Central memory CD8-positive, alpha-beta T cell (primary cell): ENCODE measurements around the gene RECQL5.
A peak's percentile ranks its signal among the peaks of the same experiment; 100 is the strongest.
"Not testable (repeated sequence)": the region's sequence is repeated elsewhere in the genome, so short reads cannot be mapped to it uniquely, and the experiment has no call there.

Experiments
- ATAC-seq: fragments of 150-1000 bp; cut with Tn5 transposase; replicated peaks from 2 replicates; pipeline ENCODE4 v1.10.0; 2022; ENCODE audit warnings: mild to moderate bottlenecking, moderate FRiP score, moderate number of reproducible peaks; ENCODE audit not compliant: poor library complexity, severe bottlenecking; ENCODE audit errors: extremely low read depth
- DNase-seq, 2 donors: peaks; one replicate each; pipeline ENCODE4 v3.0.0; 2021; ENCODE audit warnings: low spot score in 2 of 2
- H3K27ac Mint-ChIP-seq: one replicate; pipeline ENCODE4 v1.8.0; 2022; ENCODE audit warnings: low read depth, mild to moderate bottlenecking, moderate library complexity, mixed read lengths
- H3K27me3 Mint-ChIP-seq: one replicate; pipeline ENCODE4 v1.8.0; 2022; ENCODE audit warnings: mixed read lengths
- H3K36me3 Mint-ChIP-seq: one replicate; pipeline ENCODE4 v1.8.0; 2022; ENCODE audit warnings: mild to moderate bottlenecking, moderate library complexity, mixed read lengths; ENCODE audit not compliant: insufficient read depth
- H3K4me1 Mint-ChIP-seq: one replicate; pipeline ENCODE4 v1.8.0; 2022; ENCODE audit warnings: mixed read lengths
- H3K4me3 Mint-ChIP-seq: one replicate; pipeline ENCODE4 v1.8.0; 2022; ENCODE audit warnings: mild to moderate bottlenecking, moderate library complexity, mixed read lengths
- H3K9me3 Mint-ChIP-seq: one replicate; pipeline ENCODE4 v1.8.0; 2022; ENCODE audit warnings: mixed read lengths

RECQL5 gene

GRCh38 chr17:75595920-75596313, 71.0 kb downstream of the RECQL5 start:
- no peak overlapping the region for H3K27ac Mint-ChIP-seq
- H3K4me3 Mint-ChIP-seq, result no peak overlapping the region
- H3K27me3 Mint-ChIP-seq, result no peaks in the 10 kb centered on the region
- DNase-seq, result no peak
- ATAC-seq, result no peak
- no peaks in the 10 kb centered on the region for H3K9me3 Mint-ChIP-seq
- H3K4me1 Mint-ChIP-seq, result peaks cover 5% of the 10 kb centered on the region
- peaks cover 3% of the 10 kb centered on the region for H3K36me3 Mint-ChIP-seq

GRCh38 chr17:75595284-75595919, 71.6 kb downstream of the RECQL5 start:
- peaks cover 10% of the 10 kb centered on the region for H3K4me1 Mint-ChIP-seq
- no peak overlapping the region for H3K4me3 Mint-ChIP-seq
- H3K36me3 Mint-ChIP-seq, result peaks cover 4% of the 10 kb centered on the region
- H3K9me3 Mint-ChIP-seq, result no peaks in the 10 kb centered on the region
- DNase-seq (no peak), ATAC-seq (no peak)
- no peaks in the 10 kb centered on the region for H3K27me3 Mint-ChIP-seq
- peak overlapping the region; percentile 44 for H3K27ac Mint-ChIP-seq

DNA sequence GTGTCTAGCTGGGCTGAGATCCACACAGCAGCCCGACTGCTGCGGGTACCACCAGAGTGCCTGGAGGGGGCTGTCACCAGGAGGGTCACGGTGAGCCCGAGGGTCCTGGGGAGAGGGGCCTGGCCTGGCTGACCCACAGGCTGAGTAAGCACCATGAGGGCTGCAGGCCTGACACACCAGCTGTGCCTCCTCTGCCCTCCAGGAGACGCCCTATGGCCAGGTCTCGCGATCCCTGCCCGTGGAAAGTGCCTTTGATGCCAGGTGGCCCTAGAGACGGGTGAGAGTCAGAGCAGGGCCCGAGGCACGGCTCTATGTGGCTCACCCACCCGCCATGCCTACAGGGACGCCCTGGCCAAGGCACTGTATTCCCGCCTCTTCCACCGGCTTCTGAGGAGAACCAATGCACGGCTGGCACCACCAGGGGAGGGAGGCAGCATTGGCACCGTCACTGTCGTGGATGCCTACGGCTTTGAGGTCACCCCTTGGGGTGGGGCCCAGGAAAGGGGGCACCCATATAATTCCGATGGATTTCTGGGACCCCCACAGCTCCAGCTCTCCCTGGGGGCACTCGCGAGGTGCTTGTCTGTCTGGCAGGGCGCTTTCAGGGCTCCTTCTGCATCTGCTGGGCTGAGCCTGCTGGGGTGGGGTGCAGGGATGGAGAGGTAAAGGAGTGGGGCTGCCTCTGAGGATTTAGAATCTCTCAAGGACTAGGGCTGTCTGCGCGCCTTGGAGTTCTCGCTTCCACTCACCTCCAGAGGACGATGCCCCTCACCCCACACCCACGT, 72.3 kb downstream of the RECQL5 start:
- ATAC-seq (no peak), DNase-seq (no peak)
- H3K4me3 Mint-ChIP-seq, result no peak overlapping the region
- no peaks in the 10 kb centered on the region for H3K9me3 Mint-ChIP-seq
- H3K27me3 Mint-ChIP-seq, result no peaks in the 10 kb centered on the region
- H3K36me3 Mint-ChIP-seq, result peaks cover 4% of the 10 kb centered on the region
- H3K4me1 Mint-ChIP-seq, result peaks cover 14% of the 10 kb centered on the region
- peak overlapping the region; percentile 44 for H3K27ac Mint-ChIP-seq

DNA sequence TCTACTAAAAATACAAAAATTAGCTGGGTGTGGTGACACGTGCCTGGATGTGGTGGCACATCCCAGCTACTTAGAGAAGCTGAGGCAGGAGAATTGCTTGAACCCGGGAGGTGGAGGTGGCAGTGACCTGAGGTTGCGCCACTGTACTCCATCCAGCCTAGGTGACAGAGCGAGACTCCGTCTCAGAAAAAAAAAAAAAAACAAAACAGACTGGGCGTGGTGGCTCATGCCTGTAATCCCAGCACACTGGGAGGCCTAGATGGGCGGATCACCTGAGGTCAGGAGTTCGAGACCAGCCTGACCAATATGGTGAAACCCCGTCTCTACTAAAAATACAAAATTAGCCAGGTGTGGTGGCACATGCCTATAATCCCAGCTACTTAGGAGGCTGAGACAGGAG, 73.5 kb downstream of the RECQL5 start:
- not testable (repeated sequence) for H3K27ac Mint-ChIP-seq, H3K4me3 Mint-ChIP-seq, ATAC-seq, H3K36me3 Mint-ChIP-seq, H3K27me3 Mint-ChIP-seq, H3K9me3 Mint-ChIP-seq, DNase-seq
- H3K4me1 Mint-ChIP-seq, result peaks cover 14% of the 10 kb centered on the region

DNA sequence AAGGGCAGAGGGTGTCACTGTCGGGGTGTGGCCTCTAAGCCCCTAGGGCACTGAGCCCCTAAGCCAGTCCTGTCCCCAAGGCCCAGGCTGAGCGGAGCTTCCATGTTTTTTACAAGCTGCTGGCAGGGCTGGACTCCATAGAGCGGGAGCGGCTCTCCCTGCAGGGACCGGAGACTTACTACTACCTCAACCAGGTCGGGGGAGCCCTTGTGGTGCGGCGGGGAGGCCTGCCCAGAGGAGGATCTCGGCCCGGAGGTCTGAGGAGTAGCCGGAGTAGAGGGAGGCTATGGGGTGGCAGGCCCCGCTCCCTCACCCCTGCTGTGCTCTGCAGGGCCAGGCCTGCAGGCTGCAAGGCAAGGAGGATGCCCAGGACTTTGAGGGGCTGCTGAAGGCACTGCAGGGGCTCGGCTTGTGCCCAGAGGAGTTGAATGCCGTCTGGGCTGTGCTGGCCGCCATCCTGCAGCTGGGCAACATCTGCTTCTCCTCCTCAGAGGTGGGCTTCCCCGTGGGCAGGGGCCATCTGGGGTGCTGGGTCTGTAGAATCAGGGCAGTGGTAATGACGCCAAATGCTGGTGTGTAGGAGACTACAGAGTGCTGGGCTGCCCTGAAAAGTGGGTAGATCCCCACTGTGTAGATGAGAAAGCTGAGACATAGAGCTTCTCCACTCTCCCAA, 74.5 kb downstream of the RECQL5 start:
- DNase-seq (no peak), ATAC-seq (no peak)
- H3K27me3 Mint-ChIP-seq, result no peaks in the 10 kb centered on the region
- H3K36me3 Mint-ChIP-seq, result peaks cover 4% of the 10 kb centered on the region
- H3K9me3 Mint-ChIP-seq, result no peaks in the 10 kb centered on the region
- H3K4me1 Mint-ChIP-seq, result peaks cover 14% of the 10 kb centered on the region
- no peak overlapping the region for H3K27ac Mint-ChIP-seq
- no peak overlapping the region for H3K4me3 Mint-ChIP-seq

GRCh38 chr17:75591722-75592302, 75.1 kb downstream of the RECQL5 start:
- H3K4me3 Mint-ChIP-seq, result no peak overlapping the region
- no peaks in the 10 kb centered on the region for H3K9me3 Mint-ChIP-seq
- peaks cover 14% of the 10 kb centered on the region for H3K4me1 Mint-ChIP-seq
- no peaks in the 10 kb centered on the region for H3K27me3 Mint-ChIP-seq
- DNase-seq (no peak), ATAC-seq (no peak)
- H3K36me3 Mint-ChIP-seq, result peaks cover 2% of the 10 kb centered on the region
- H3K27ac Mint-ChIP-seq, result no peak overlapping the region

GRCh38 chr17:75590849-75591721, 75.9 kb downstream of the RECQL5 start:
- H3K4me3 Mint-ChIP-seq, result peak overlapping the region; percentile 18

GRCh38 chr17:75590314-75590761, 76.6 kb downstream of the RECQL5 start:
- H3K36me3 Mint-ChIP-seq, result peaks cover 2% of the 10 kb centered on the region
- peak overlapping the region; percentile 18 for H3K4me3 Mint-ChIP-seq
- H3K27ac Mint-ChIP-seq, result peak overlapping the region; percentile 73
- no peaks in the 10 kb centered on the region for H3K9me3 Mint-ChIP-seq
- peaks cover 14% of the 10 kb centered on the region for H3K4me1 Mint-ChIP-seq
- DNase-seq (no peak), ATAC-seq (no peak)
- H3K27me3 Mint-ChIP-seq, result no peaks in the 10 kb centered on the region

More at GRCh38 chr17:75590849-75591721, 75.9 kb downstream of the RECQL5 start:
- ATAC-seq (no peak), DNase-seq (no peak)
- H3K36me3 Mint-ChIP-seq, result peaks cover 2% of the 10 kb centered on the region
- peaks cover 14% of the 10 kb centered on the region for H3K4me1 Mint-ChIP-seq
- no peaks in the 10 kb centered on the region for H3K9me3 Mint-ChIP-seq
- H3K27me3 Mint-ChIP-seq, result no peaks in the 10 kb centered on the region
- peak overlapping the region; percentile 73 for H3K27ac Mint-ChIP-seq

GRCh38 chr17:75589919-75590303, 77.0 kb downstream of the RECQL5 start:
- peak overlapping the region; percentile 18 for H3K4me3 Mint-ChIP-seq
- H3K27ac Mint-ChIP-seq, result no peak overlapping the region
- peaks cover 2% of the 10 kb centered on the region for H3K36me3 Mint-ChIP-seq

DNA sequence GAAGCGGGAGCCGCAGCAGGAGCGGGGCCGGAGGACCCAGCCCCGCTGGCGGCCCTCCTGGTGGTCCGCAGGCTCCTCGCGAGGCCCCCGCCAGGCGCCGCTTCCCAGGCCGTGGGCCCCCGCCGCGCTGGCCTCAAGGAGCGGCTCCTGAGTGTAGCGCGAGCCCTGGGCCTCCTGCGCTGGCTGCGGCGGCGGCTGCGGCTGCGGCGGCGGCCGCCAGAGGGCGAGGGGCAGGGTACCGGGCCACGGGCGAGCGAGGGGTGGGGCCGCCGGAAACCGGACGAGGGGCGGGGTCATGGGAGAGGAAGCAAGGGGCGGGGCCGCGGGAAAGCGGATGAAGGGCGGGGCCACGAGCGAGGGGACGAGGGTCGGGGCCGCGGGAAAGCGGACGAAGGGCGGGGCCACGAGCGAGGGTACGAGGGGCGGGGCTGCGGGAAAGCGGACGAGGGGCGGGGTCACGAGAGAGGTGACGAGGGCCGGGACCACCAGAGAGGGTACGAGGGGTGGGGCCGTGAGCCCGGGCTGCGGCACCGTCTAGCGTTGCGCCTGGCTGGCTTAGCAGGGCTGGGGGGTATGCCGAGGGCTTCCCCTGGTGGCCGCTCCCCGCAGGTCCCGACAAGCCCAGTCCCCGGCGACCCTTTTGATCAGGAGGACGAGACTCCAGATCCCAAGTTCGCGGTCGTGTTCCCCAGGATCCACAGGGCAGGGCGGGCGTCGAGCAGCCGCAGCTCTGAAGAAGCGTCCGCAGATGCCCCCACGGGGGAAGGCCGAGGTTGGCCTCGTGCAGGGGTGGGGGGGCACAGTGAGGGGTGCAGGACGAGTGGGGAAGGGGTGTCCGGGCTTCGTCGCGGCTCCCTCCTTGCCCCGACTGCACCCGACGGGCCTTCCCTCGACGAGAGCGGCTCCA, 77.7 kb downstream of the RECQL5 start:
- Mint-ChIP-seq H3K4me3 (peak overlapping the region; percentile 61), H3K27ac (no peak overlapping the region), H3K4me1 (peaks cover 14% of the 10 kb centered on the region), H3K36me3 (peaks cover 2% of the 10 kb centered on the region), H3K9me3 (no peaks in the 10 kb centered on the region), H3K27me3 (no peaks in the 10 kb centered on the region)
- ATAC-seq, result peak; percentile 85
- DNase-seq, result peak; percentile 84 to 89

More at GRCh38 chr17:75589919-75590303, 77.0 kb downstream of the RECQL5 start:
- DNase-seq, result no peak
- Mint-ChIP-seq H3K27me3 (no peaks in the 10 kb centered on the region), H3K9me3 (no peaks in the 10 kb centered on the region), H3K4me1 (peaks cover 14% of the 10 kb centered on the region)
- no peak for ATAC-seq

DNA sequence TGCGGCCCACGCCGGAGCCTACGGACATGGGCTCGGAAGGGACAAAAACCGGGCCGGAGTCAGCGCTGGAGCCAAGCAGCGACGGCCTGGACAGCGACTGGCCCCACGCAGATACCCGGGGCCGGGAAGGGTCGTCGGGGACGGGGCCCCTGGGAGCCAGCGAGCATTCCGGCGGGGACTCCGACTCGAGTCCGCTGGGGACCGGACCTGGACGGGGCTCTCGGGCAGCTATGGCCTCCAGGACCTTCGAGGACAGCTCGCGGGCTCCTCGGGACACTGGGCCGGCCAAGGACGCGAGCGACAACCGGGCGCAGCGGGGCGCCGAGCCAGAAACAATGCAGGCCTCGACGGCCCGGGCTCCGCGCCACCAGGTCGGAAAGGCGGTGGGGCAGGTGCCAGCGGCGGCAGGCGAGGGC, 78.3 kb downstream of the RECQL5 start:
- DNase-seq (peak in 1 of 2 donors; percentile 19), ATAC-seq (peak; percentile 26)
- H3K27ac Mint-ChIP-seq, result no peak overlapping the region
- H3K9me3 Mint-ChIP-seq, result no peaks in the 10 kb centered on the region
- peaks cover 14% of the 10 kb centered on the region for H3K4me1 Mint-ChIP-seq
- no peaks in the 10 kb centered on the region for H3K27me3 Mint-ChIP-seq
- peaks cover 2% of the 10 kb centered on the region for H3K36me3 Mint-ChIP-seq
- H3K4me3 Mint-ChIP-seq, result peak overlapping the region; percentile 72
